H1 (cell line): ENCODE measurements around the gene ASTN2. TPM values are rescaled to one million over a fixed set of nuclear protein-coding genes. Genes with fewer than 3 reads are reported as not detected.

Source experiments
- CTCF ChIA-PET: fragments of 300-600 bp; sonication (Branson Sonifier 250); formaldehyde crosslinking; loops from one replicate; lab custom pipeline; 2021; ENCODE audit not compliant: partially characterized antibody; lab: Charles Lee
- POLR2A ChIA-PET: fragments of 300-600 bp; sonication (Branson Sonifier 250); formaldehyde crosslinking; loops from one replicate; lab custom pipeline; 2021; ENCODE audit warnings: inconsistent platforms; ENCODE audit not compliant: partially characterized antibody; lab: Charles Lee
- DNase-seq, 2 experiments: peaks; one replicate each; pipeline versions ENCODE4 v3.0.0 to v3.0.0-alpha.2; 2010 to 2022; ENCODE audit warnings: low spot score in 2 of 2, low read depth in 1 of 2, mixed read lengths in 1 of 2
- FAIRE-seq: peaks from 2 replicates; lab custom pipeline; 2011; peaks lifted over from hg19 to GRCh38; lab: Jason Lieb, UNC
- H2AFZ ChIP-seq: 2 replicates; pipeline ENCODE4 v1.8.1; 2012; ENCODE audit warnings: low read length, inconsistent platforms
- H2AK5ac ChIP-seq: 2 replicates; pipeline ENCODE4 v1.6.1; 2013; ENCODE audit warnings: low read depth, low read length
- H2BK120ac ChIP-seq: replicated peaks from 2 replicates; pipeline ENCODE3; 2013; ENCODE audit warnings: low read depth, low read length, inconsistent platforms
- H2BK12ac ChIP-seq: 2 replicates; pipeline ENCODE4 v1.6.1; 2013; ENCODE audit warnings: low read depth, low read length
- H2BK15ac ChIP-seq: 2 replicates; pipeline ENCODE4 v1.6.1; 2013; ENCODE audit warnings: low read length
- H2BK20ac ChIP-seq: 2 replicates; pipeline ENCODE4 v1.6.1; 2013; ENCODE audit warnings: low read length
- H2BK5ac ChIP-seq: 2 replicates; pipeline ENCODE4 v1.6.1; 2013; ENCODE audit warnings: low read depth, low read length
- H3K14ac ChIP-seq: 2 replicates; pipeline ENCODE4 v1.6.1; 2013; ENCODE audit warnings: inconsistent platforms; ENCODE audit not compliant: insufficient read length
- H3K18ac ChIP-seq: 2 replicates; pipeline ENCODE4 v1.6.1; 2013; ENCODE audit warnings: low read length; ENCODE audit errors: extremely low read depth
- H3K23ac ChIP-seq: 2 replicates; pipeline ENCODE4 v1.6.1; 2013; ENCODE audit warnings: inconsistent platforms; ENCODE audit not compliant: insufficient read length
- H3K23me2 ChIP-seq: 2 replicates; pipeline ENCODE4 v1.6.1; 2013; ENCODE audit warnings: low read depth, low read length
- H3K27ac ChIP-seq: 2 replicates; pipeline ENCODE4 v1.6.1; 2011; ENCODE audit warnings: low read depth, low read length, inconsistent platforms
- H3K27me3 ChIP-seq, 4 experiments: replicated peaks in 1 of 4; 1 replicate in 1 of 4; 2 replicates in 3 of 4; pipeline versions ENCODE4 v1.6.1 to v1.8.1; 2011 to 2013; ENCODE audit warnings: low read length in 3 of 4, mild to moderate bottlenecking in 3 of 4, inconsistent platforms in 2 of 4, mixed read lengths in 2 of 4, moderate library complexity in 1 of 4; ENCODE audit not compliant: control insufficient read depth in 3 of 4, insufficient read depth in 3 of 4; ENCODE audit errors: extremely low read depth in 1 of 4
- H3K36me3 ChIP-seq, 4 experiments: 2 replicates each; pipeline versions ENCODE4 v1.6.1 to v1.8.1; 2011 to 2013; ENCODE audit warnings: mild to moderate bottlenecking in 4 of 4, low read length in 3 of 4, moderate library complexity in 2 of 4, control low read depth in 1 of 4, inconsistent platforms in 1 of 4; ENCODE audit not compliant: insufficient read depth in 4 of 4, control insufficient read depth in 2 of 4
- H3K4ac ChIP-seq: replicated peaks from 2 replicates; pipeline ENCODE3; 2013; ENCODE audit warnings: low read length, low read depth, mixed read lengths, inconsistent platforms; ENCODE audit not compliant: insufficient read length
- H3K4me1 ChIP-seq, 4 experiments: replicated peaks in 1 of 4; 1 replicate in 1 of 4; 2 replicates in 3 of 4; pipeline versions ENCODE4 v1.6.1 to v1.8.1; 2011 to 2013; ENCODE audit warnings: low read length in 3 of 4, inconsistent platforms in 2 of 4, mixed read lengths in 1 of 4; ENCODE audit not compliant: insufficient read depth in 4 of 4, control insufficient read depth in 3 of 4
- H3K4me2 ChIP-seq, 2 experiments: 2 replicates each; pipeline versions ENCODE4 v1.6.1 to v1.8.1; 2011 to 2013; ENCODE audit warnings: low read depth in 2 of 2, low read length in 2 of 2, control low read depth in 1 of 2, inconsistent platforms in 1 of 2, mild to moderate bottlenecking in 1 of 2; ENCODE audit not compliant: insufficient read depth in 1 of 2
- H3K4me3 ChIP-seq, 4 experiments: fragments of 200-600, 300-600 bp in 1 of 4; sonication (generic), shearing (Covaris generic), sonication (Bioruptor Twin) in 1 of 4; 2 replicates each; pipeline versions ENCODE4 v1.5.1 to v1.8.1; 2011 to 2016; ENCODE audit warnings: low read length in 4 of 4, low read depth in 3 of 4, control low read depth in 2 of 4, inconsistent platforms in 2 of 4, mild to moderate bottlenecking in 2 of 4, mixed read lengths in 1 of 4, moderate library complexity in 1 of 4; ENCODE audit not compliant: insufficient read depth in 2 of 4; ENCODE audit errors: extremely low read depth in 1 of 4
- H3K56ac ChIP-seq: replicated peaks from 2 replicates; pipeline ENCODE3; 2013; ENCODE audit warnings: low read depth, mild to moderate bottlenecking, mixed read lengths, low read length, inconsistent platforms; ENCODE audit not compliant: insufficient read length
- H3K79me1 ChIP-seq: 2 replicates; pipeline ENCODE4 v1.6.1; 2013; ENCODE audit warnings: low read depth, low read length, control low read depth
- H3K79me2 ChIP-seq, 2 experiments: 2 replicates each; pipeline versions ENCODE4 v1.6.1 to v1.8.1; 2012 to 2013; ENCODE audit warnings: low read length in 2 of 2, mild to moderate bottlenecking in 2 of 2, inconsistent platforms in 1 of 2; ENCODE audit not compliant: insufficient read depth in 2 of 2, control insufficient read depth in 1 of 2
- H3K9ac ChIP-seq, 4 experiments: replicated peaks in 1 of 4; 1 replicate in 1 of 4; 2 replicates in 3 of 4; pipeline versions ENCODE4 v1.6.1 to v1.8.1; 2011 to 2013; ENCODE audit warnings: low read depth in 3 of 4, low read length in 3 of 4, control low read depth in 2 of 4, mild to moderate bottlenecking in 2 of 4, moderate library complexity in 2 of 4, inconsistent platforms in 1 of 4; ENCODE audit errors: extremely low read depth in 1 of 4
- H3K9me3 ChIP-seq, 2 experiments: 2 replicates each; pipeline versions ENCODE4 v1.6.1 to v1.8.1; 2012 to 2013; ENCODE audit warnings: mild to moderate bottlenecking in 2 of 2, moderate library complexity in 2 of 2, control low read depth in 1 of 2, inconsistent platforms in 1 of 2, low read depth in 1 of 2, low read length in 1 of 2, mixed read lengths in 1 of 2; ENCODE audit not compliant: insufficient read depth in 2 of 2
- H4K20me1 ChIP-seq, 2 experiments: replicated peaks in 1 of 2; 2 replicates each; pipeline versions ENCODE3 to v1.8.1; 2011 to 2013; ENCODE audit warnings: inconsistent platforms in 2 of 2, low read length in 2 of 2, mild to moderate bottlenecking in 1 of 2; ENCODE audit not compliant: insufficient read depth in 2 of 2, control insufficient read depth in 1 of 2
- H4K5ac ChIP-seq: 2 replicates; pipeline ENCODE4 v1.6.1; 2013; ENCODE audit warnings: low read length, low read depth, mixed read lengths, inconsistent platforms; ENCODE audit not compliant: insufficient read length
- H4K8ac ChIP-seq: 2 replicates; pipeline ENCODE4 v1.8.0; 2013; ENCODE audit warnings: mild to moderate bottlenecking, moderate library complexity, low read length, inconsistent platforms; ENCODE audit not compliant: insufficient read depth; ENCODE audit errors: extremely low read depth
- H4K91ac ChIP-seq: replicated peaks from 2 replicates; pipeline ENCODE3; 2013; ENCODE audit warnings: low read length, mixed read lengths, inconsistent platforms; ENCODE audit not compliant: insufficient read length
- ASH2L ChIP-seq: fragments of 200-600, 300-600 bp; sonication (generic); IDR thresholded peaks from one replicate; pipeline ENCODE4 v1.7.1; 2017; ENCODE audit warnings: low read length
- CBX8 ChIP-seq: fragments of 300-800, 300-1000 bp; sonication (generic); IDR thresholded peaks from 2 replicates; pipeline ENCODE4 v1.7.1; 2016; ENCODE audit warnings: low read depth, low read length, borderline replicate concordance
- CHD2 ChIP-seq: IDR thresholded peaks from 2 replicates; pipeline ENCODE4 v1.6.1; 2012; ENCODE audit warnings: low read length, improper control_type of control experiment
- E2F6 ChIP-seq: IDR thresholded peaks from 2 replicates; pipeline ENCODE4 v1.6.1; 2012; ENCODE audit warnings: inconsistent platforms
- GABPA ChIP-seq: IDR thresholded peaks from 2 replicates; pipeline ENCODE4 v1.6.1; 2011; ENCODE audit warnings: mild to moderate bottlenecking, low read length, moderate library complexity, borderline replicate concordance; ENCODE audit not compliant: insufficient read depth
- HDAC2 ChIP-seq, 2 experiments: fragments of 300-600 bp in 1 of 2; sonication (generic) in 1 of 2; IDR thresholded peaks; 2 replicates each; pipeline ENCODE4 v1.6.1; 2011 to 2012; ENCODE audit warnings: low read depth in 2 of 2, low read length in 2 of 2, mild to moderate bottlenecking in 2 of 2, moderate library complexity in 2 of 2, borderline replicate concordance in 1 of 2, inconsistent platforms in 1 of 2
- KDM4A ChIP-seq: IDR thresholded peaks from one replicate; pipeline ENCODE4 v1.7.1; 2012; ENCODE audit warnings: low read depth, mild to moderate bottlenecking, moderate library complexity, low read length, inconsistent platforms; ENCODE audit not compliant: severe bottlenecking
- MAFK ChIP-seq: IDR thresholded peaks from 2 replicates; pipeline ENCODE4 v1.6.1; 2012; ENCODE audit warnings: low read depth, mild to moderate bottlenecking, improper control_type of control experiment, low read length
- SIN3A ChIP-seq, 2 experiments: IDR thresholded peaks in 1 of 2; conservative IDR thresholded peaks in 1 of 2; 2 replicates each; pipeline ENCODE4 v1.6.1; 2011 to 2012; ENCODE audit warnings: low read length in 2 of 2, improper control_type of control experiment in 1 of 2, low read depth in 1 of 2, mild to moderate bottlenecking in 1 of 2
- SP1 ChIP-seq: IDR thresholded peaks from 2 replicates; pipeline ENCODE4 v1.6.1; 2011; ENCODE audit warnings: low read depth, low read length
- SRF ChIP-seq: IDR thresholded peaks from 2 replicates; pipeline ENCODE4 v1.6.1; 2011; ENCODE audit warnings: mild to moderate bottlenecking, low read depth, low read length, moderate library complexity
- TCF12 ChIP-seq: IDR thresholded peaks from 2 replicates; pipeline ENCODE4 v1.6.1; 2011; ENCODE audit warnings: low read depth, mild to moderate bottlenecking, low read length
- WGBS, 2 experiments: shearing (Covaris generic) in 1 of 2; methylation state at CpG; one replicate each; pipeline versions ENCODE4 v1.1.6 to v1.1.7; 2013 to 2015; ENCODE audit warnings: low lambda C conversion rate in 2 of 2, mixed read lengths in 2 of 2, inconsistent platforms in 1 of 2, low coverage in 1 of 2, missing lambda C conversion rate in 1 of 2; ENCODE audit not compliant: insufficient replicate concordance in 2 of 2, insufficient coverage in 1 of 2, insufficient read length in 1 of 2; ENCODE audit errors: extremely low coverage in 1 of 2, missing lambda C conversion rate in 1 of 2; 5-methylcytosine and 5-hydroxymethylcytosine counted together
- polyA plus RNA-seq, 7 experiments: library from polyadenylated mRNA; depleted of rRNA in 3 of 7; stranded (reverse) in 5 of 7; unstranded in 2 of 7; fragments of >200 nt in 5 of 7; fragments of 200-250 nt in 2 of 7; gene quantifications; 1 replicate in 5 of 7; 2 replicates in 1 of 7; 4 replicates in 1 of 7; pipeline versions ENCODE4 v1.2.1 to v1.2.3, GENCODE V29; 2011 to 2013; ENCODE audit warnings: missing spikeins in 2 of 7, mixed read lengths in 2 of 7
- total RNA-seq: library from RNA; stranded (reverse); fragmentation: NEBNext Ultra II Directional; extraction: Animal tissue kit (Norgen Biotek cat#: 25700); gene quantifications from 2 replicates; pipeline ENCODE4 v1.2.1, GENCODE V29; 2021

The ASTN2 gene
- total and polyA plus RNA-seq, 2 of the 8 experiments (the other 6 are each of a cell fraction or from before 2014, with no cell fraction given), result 8.2 to 13.7 TPM

GRCh38 chr9:116464987-116465571 lies 949.8 kb downstream of the ASTN2 start:
- CTCF ChIA-PET, result interaction anchor here (1.8 kb wide), 1 partner anchor 30 kb away, joined by 3 read pairs; no protein-coding TSS in a partner anchor
- Histone ChIP-seq H2BK5ac (no peak overlapping the region), H3K27me3 (no peaks in the 10 kb centered on the region), H3K23ac (no peak overlapping the region), H3K18ac (no peak overlapping the region), H2AFZ (no peak overlapping the region), H3K14ac (no peak overlapping the region), H3K9ac (no peak overlapping the region), H2BK15ac (no peak overlapping the region; the same call in 1 of the 2 replicates), H3K9me3 (no peaks in the 10 kb centered on the region), H2BK120ac (no peak overlapping the region), H3K56ac (no peak overlapping the region), H3K23me2 (no peaks in the 10 kb centered on the region; the same call in 1 of the 2 replicates), H4K5ac (no peak overlapping the region), H3K4me1 (peaks cover 0 to 13% (median 4%) of the 10 kb centered on the region in 4 experiments; a peak in 3 of 7 replicates), H3K4ac (no peak overlapping the region), H3K4me2 (no peak overlapping the region), H4K91ac (no peak overlapping the region), H3K79me2 (no peaks in the 10 kb centered on the region), H4K8ac (no peak overlapping the region), H2BK20ac (no peak overlapping the region), H2AK5ac (no peak overlapping the region), H3K4me3 (no peak overlapping the region), H4K20me1 (no peaks in the 10 kb centered on the region), H3K79me1 (no peaks in the 10 kb centered on the region), H3K27ac (no peak overlapping the region), H3K36me3 (no peaks in the 10 kb centered on the region), H2BK12ac (0 out of 2 replicates have a peak overlapping the region, but pooled peaks have one; percentile 12)
- 86% methylated on average over 12 of the region's 12 CpGs; no CpG with 5 or more reads in 1 of the 2 experiments for WGBS, 2 experiments
- FAIRE-seq (no peak), DNase-seq (no peak)
- POLR2A ChIA-PET, result interaction anchor here (0.8 kb wide), 1 partner anchor 62 kb away, joined by 3 read pairs; no protein-coding TSS in a partner anchor
- no peak for TF ChIP-seq MAFK
- TF ChIP-seq GABPA, result no peak
- no peak for TF ChIP-seq E2F6
- TF ChIP-seq SP1, result no peak
- TF ChIP-seq CHD2, result no peak
- no peak for TF ChIP-seq KDM4A
- TF ChIP-seq SIN3A (conservative IDR thresholded peaks at IDR 0.05 in 1 of 2, IDR thresholded peaks at IDR 0.05 in 1 of 2; ENCODE audit: low read depth in 1 of 2, low read length in 2 of 2), result no peak
- no peak for TF ChIP-seq ASH2L
- no peak for TF ChIP-seq SRF
- no peak for TF ChIP-seq TCF12
- TF ChIP-seq HDAC2 (IDR thresholded peaks at IDR 0.05; ENCODE audit: borderline replicate concordance in 1 of 2, low read depth in 2 of 2, low read length in 2 of 2), result no peak
- no peak for TF ChIP-seq CBX8
